VCaP (cell line): ENCODE results near the gene STAT5B.
"Not testable (repeated sequence)": the region's sequence is repeated elsewhere in the genome, so short reads cannot be mapped to it uniquely, and the experiment has no call there.

Source experiments
- H3K27ac ChIP-seq: fragments of 450-650 bp; 2 replicates; pipeline ENCODE4 v1.5.1; 2017
- CTCF ChIP-seq: fragments of 450-650 bp; conservative IDR thresholded peaks from 2 replicates; pipeline ENCODE4 v1.5.1; 2017; ENCODE audit warnings: mild to moderate bottlenecking, moderate library complexity

The STAT5B gene

DNA sequence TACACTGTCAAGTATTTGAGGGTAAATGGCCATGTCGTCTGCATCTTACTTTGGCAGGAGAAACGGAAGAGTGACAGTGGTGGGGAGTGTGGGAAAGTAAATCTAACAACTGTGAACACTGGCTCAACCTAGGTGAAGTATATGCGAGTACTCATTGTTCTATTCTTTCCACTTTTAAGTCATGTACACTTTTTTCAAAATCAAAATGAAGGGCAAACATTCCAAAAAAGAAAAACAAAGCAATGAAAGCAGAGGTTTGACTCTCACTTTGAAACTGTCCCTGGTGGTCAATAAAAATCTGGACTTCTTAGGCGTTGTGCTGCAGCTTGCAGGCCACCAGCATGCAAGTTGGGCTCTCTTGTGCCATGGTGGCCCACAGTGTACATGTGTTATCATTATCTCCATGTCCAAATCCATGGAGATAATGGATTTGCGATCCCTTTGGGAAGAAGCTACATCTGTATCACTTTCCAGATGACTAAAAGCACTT, 32.7 kb downstream of the STAT5B start:
- no peak for TF ChIP-seq CTCF
- no peak overlapping the region for H3K27ac ChIP-seq

DNA sequence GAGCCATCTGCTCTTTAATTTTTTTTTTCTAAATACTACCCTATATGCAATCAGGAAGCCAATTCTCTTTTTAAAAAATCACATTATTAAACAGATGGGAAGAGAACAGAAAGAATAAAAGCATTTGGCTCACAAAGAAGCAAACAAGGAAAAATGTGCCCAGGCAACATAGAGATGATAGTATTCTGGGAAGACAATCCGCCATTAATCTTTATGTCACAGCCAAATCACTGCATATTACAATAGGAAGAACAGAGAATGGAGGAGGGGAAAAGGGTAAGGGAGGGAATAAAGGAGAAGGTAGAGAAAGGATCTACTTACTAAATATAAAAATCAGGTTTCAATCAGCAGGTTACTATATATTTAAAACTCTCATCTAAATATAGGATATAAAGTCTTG, 34.3 kb downstream of the STAT5B start:
- H3K27ac ChIP-seq = no peak overlapping the region
- no peak for TF ChIP-seq CTCF

DNA sequence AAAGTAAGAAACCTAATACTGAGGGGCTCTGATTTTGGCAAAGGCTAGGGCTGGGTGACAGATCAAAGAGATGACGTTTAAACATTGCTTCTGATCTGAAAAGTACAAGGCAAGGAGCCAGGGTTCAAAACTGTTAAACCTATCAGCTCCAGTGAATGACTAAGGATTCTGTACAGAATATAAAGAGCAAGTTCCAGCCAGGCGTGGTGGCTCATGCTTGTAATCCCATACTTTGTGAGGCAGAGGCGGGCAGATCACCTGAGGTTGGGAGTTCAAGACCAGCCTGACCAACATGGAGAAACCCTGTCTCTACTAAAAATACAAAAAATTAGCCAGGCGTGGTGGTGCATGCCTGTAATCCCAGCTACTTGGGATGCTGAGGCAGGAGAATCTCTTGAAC, 35.3 kb downstream of the STAT5B start:
- H3K27ac ChIP-seq = not testable (repeated sequence)

DNA sequence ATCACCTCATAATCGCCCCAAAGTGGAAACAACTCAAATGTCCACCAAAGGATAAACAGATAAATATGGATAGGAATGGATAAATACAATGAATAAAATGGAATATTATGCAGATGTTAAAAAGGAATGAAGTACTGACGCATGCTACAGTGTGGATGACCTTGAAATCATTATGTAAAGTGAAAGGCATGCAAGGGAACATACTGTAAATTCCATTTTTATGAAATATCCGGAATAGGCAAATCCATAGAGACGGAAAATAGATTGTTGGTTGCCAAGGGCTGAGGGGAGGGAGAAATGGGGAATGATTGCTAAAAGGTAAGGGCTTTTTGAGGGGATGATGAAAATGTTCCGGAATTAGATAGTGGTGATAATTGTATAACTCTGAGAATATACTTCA, 36.0 kb downstream of the STAT5B start:
- no peak overlapping the region for H3K27ac ChIP-seq
- no peak for TF ChIP-seq CTCF

DNA sequence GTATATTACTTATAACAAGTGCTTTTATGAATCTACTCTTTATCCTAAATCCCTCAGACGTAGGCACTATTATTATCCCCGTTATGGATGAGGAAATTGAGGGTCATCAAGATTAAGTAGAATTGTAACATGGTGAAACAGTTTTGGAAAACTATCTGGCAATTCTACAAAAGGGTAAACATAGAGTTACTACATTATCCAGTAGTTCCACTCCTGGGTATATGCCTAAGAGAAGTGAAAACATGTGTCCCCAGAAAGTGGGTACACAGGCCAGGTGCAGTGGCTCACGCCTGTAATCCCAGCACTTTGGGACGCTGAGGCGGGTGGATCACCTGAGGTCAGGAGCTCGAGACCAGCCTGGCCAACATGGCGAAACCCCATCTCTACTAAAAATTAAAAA, 36.6 kb downstream of the STAT5B start:
- H3K27ac ChIP-seq = not testable (repeated sequence)

- H3K27ac ChIP-seq = no peak overlapping the region
- TF ChIP-seq CTCF = no peak
These were observed 39.4 kb downstream of the STAT5B start for GRCh38 chr17:42236760-42237159.

- TF ChIP-seq CTCF = no peak
- no peak overlapping the region for H3K27ac ChIP-seq
These were observed 42.2 kb downstream of the STAT5B start for GRCh38 chr17:42233994-42234393.

DNA sequence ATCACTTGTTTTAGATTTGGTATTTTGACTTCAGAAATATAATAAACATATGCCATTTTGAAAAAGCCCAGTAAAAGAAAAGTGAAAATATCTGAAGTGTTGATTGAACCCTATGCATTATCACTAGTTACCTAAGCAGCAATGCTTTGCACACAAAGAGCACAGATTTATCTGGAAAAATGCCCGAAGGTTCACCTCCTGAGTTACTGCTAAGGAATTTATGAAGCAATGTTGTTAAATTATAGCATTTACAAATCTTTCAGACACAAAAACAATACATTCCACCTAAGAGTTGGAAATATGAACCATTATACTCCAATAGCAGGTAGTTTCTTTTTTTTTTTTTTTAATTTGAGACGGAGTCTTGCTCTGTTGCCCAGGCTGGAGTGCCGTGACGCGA, 43.0 kb downstream of the STAT5B start:
- no peak for TF ChIP-seq CTCF
- H3K27ac ChIP-seq = no peak overlapping the region

DNA sequence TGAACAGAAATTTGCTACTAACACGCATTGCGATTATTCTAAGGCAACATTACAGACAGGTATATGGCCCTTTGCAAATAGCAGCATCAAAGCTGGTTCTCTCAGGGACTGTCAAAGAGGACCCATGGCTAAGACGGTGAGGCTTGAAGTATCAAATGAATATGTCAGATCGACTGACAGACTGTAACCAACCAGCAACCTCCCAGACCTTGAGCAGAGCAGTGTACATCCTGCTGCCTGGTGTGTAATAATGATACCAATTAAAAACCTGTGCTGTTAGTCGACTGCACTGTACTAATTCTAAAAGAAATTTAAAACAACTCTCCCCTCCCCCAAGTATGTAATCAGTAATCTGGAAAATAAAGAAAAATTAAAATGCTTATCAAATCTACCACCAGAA, 46.0 kb downstream of the STAT5B start:
- no peak overlapping the region for H3K27ac ChIP-seq
- no peak for TF ChIP-seq CTCF
